Skin of body (tissue), 2 donors: ENCODE results near the gene YY1AP1. TPM values are rescaled to one million over a fixed set of nuclear protein-coding genes. Genes with fewer than 3 reads are reported as not detected.
"Not testable (repeated sequence)": the region's sequence is repeated elsewhere in the genome, so short reads cannot be mapped to it uniquely, and the experiment has no call there.

Source experiments
- DNase-seq: peaks from one replicate; lab custom pipeline; 2025; lab: John Stamatoyannopoulos, UW
- total RNA-seq: library from RNA; depleted of rRNA; stranded (reverse); fragments of >200 nt; gene quantifications from one replicate; pipeline ENCODE4 v1.2.3, GENCODE V29; 2014

Gene YY1AP1
- total RNA-seq, 1 donor from 2014 or later = 141 TPM

GRCh38 chr1:155648207-155649147 lies 40.1 kb downstream of the YY1AP1 start:
- peak; percentile 24 for DNase-seq

- peak; percentile 6 for DNase-seq
Measured at GRCh38 chr1:155646307-155646706, 42.3 kb downstream of the YY1AP1 start.

GRCh38 chr1:155645648-155646047 lies 42.9 kb downstream of the YY1AP1 start:
- no peak for DNase-seq

- DNase-seq = no peak
Measured at GRCh38 chr1:155645034-155645598, 43.5 kb downstream of the YY1AP1 start.

- no peak for DNase-seq
Measured at GRCh38 chr1:155643230-155643629, 45.3 kb downstream of the YY1AP1 start.

GRCh38 chr1:155642559-155643180 lies 45.9 kb downstream of the YY1AP1 start:
- DNase-seq = not testable (repeated sequence)

- no peak for DNase-seq
Measured at GRCh38 chr1:155640367-155640766, 48.2 kb downstream of the YY1AP1 start.

- DNase-seq = no peak
Measured at GRCh38 chr1:155636397-155637153, 52.0 kb downstream of the YY1AP1 start.

GRCh38 chr1:155626428-155626827 lies 62.1 kb downstream of the YY1AP1 start:
- DNase-seq = not testable (repeated sequence)

GRCh38 chr1:155623357-155623756 lies 65.2 kb downstream of the YY1AP1 start:
- no peak for DNase-seq

GRCh38 chr1:155622191-155622590 lies 66.4 kb downstream of the YY1AP1 start:
- no peak for DNase-seq

GRCh38 chr1:155613226-155613625 lies 75.3 kb downstream of the YY1AP1 start:
- DNase-seq = not testable (repeated sequence)

GRCh38 chr1:155610257-155610647 lies 78.3 kb downstream of the YY1AP1 start:
- DNase-seq = not testable (repeated sequence)

- peak; percentile 96 for DNase-seq
Measured at GRCh38 chr1:155609515-155610256, 78.9 kb downstream of the YY1AP1 start, which contains the start of gene MSTO1. MSTO1 (plus strand) TSS chr1:155610218; CDS start chr1:155610249, 31 bp downstream.

Other genes starting within 250 kb of the YY1AP1 start
- 46.6 TPM for gene ASH1L, start 126.0 kb downstream of the YY1AP1 start, total RNA-seq
- gene MSTO1, start 78.6 kb downstream of the YY1AP1 start, total RNA-seq = 29.4 TPM
- gene DAP3, start 317 bp upstream of the YY1AP1 start, total RNA-seq = 59.1 TPM
- gene GON4L, start 168.4 kb upstream of the YY1AP1 start, total RNA-seq = 39.2 TPM
- 10.9 TPM for gene SYT11, start 170.8 kb upstream of the YY1AP1 start, total RNA-seq
- gene RIT1, start 222.6 kb upstream of the YY1AP1 start, total RNA-seq = 29.0 TPM
- gene KHDC4, start 245.6 kb upstream of the YY1AP1 start, total RNA-seq = 44.5 TPM